HG02840 (cell line): ENCODE measurements around the gene ZNF184.
A peak's percentile ranks its signal among the peaks of the same experiment; 100 is the strongest.

Experiments used
- ATAC-seq: cut with Tn5 transposase; IDR thresholded peaks from one replicate; pipeline ENCODE4 v1.9.1; 2021; ENCODE audit warnings: mild to moderate bottlenecking, moderate library complexity, moderate number of reproducible peaks; ENCODE audit not compliant: unreplicated experiment, low FRiP score

The ZNF184 gene

GRCh38 chr6:27479319-27480182 lies 6.6 kb upstream of the ZNF184 start:
- peak; percentile 57 for ATAC-seq

- ATAC-seq = peak; percentile 52
Observed at GRCh38 chr6:27478706-27479318, 5.9 kb upstream of the ZNF184 start.

DNA sequence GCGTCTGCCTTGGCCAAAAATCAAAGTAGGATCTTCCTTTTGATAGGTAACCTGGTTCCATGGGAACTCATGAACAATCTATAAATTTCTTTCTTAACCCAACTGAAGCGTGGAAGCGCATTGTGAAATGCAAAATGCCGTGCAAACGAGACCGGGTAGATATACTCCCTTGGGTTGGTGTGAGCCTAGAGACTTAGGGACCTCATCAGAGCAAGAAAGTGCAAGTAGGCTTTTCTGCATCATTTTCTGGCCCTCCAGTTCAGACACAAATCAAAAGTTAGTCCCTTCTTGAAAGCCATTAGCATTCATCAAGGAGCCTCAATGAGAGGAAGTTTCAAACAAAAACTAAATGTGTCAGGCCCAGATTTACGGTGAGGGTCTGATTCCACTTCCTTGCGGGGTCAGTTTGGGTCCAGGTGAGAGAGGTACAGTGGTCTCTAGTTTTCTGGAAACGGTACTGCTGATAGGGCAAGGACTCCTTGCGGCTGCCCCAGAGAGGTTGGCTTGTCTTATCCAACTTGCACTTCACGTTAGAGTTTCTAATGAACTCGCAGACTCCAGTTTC lies 5.3 kb upstream of the ZNF184 start:
- ATAC-seq = peak; percentile 14

DNA sequence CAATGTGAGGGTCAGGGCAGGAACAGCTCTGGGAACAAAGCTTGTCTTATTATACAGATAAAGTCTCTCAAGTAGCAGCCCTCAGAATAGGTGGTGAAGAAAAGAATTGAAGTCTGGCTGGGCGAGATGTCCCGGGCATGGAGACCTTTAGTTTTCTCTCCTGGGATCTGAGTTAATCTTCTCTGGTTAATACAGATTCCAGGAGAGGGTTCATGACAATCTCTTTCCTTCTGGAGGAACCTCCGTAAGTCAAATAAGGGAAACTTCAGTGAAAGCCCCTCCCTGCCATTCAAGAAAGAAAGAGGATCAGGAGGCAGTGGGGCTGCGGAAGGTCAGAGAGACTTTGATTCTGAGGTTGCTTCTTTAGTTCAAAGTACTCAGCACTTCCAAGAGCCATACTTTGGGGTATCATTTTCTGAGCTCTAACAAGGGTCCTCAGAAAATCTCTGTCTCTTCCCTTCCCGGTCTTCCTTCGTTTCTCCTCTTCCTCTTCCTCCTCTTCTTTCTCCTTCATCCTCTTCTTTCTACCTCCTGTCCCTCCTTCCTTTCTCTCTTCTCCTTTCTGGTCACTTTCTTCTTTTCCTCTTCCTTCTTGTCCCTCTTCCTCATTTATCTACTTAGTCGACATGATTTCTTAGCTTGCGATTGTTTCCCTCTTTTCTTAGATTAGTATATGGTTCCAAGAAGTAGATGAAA lies 4.6 kb upstream of the ZNF184 start:
- no peak for ATAC-seq

DNA sequence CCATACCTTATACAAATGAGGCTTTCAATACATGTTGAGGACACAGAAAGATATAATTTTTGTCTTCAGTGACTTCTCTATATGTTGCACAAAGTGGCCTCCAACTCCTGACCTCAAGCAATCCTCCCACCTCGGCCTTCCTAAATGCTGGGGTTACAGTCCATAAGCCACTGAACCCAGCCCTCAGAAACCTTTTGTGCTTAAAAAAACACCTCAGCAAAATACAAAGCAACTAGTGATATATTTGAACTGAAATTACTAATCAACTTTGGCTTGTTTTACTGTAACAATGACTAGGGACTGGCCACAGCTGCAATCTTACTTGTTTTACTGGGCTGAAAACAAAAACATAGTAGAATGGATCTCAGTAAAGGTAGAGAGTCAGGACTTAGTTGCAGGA lies 3.2 kb upstream of the ZNF184 start:
- ATAC-seq = no peak

- no peak for ATAC-seq
Observed at GRCh38 chr6:27474672-27475071, 1.8 kb upstream of the ZNF184 start.

DNA sequence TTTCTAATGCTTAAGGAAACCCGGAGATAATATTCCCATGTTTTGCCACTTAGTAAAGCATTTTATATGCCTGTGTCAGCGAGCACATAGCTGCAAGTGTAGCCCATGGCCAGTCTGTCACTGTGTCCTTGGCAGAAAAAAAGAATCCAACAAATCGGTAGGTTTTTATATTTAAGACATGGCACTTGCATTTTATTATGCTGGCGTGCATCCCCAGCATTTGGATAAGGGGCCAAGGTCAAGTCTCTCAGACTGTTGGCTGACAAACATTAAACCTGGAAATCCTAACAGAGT lies 1.2 kb upstream of the ZNF184 start:
- no peak for ATAC-seq

- peak; percentile 31 for ATAC-seq
Observed at GRCh38 chr6:27472182-27472616, 706 bp downstream of the ZNF184 start.

GRCh38 chr6:27471365-27472115 lies 1.4 kb downstream of the ZNF184 start:
- ATAC-seq = no peak

GRCh38 chr6:27470023-27470422 lies 2.9 kb downstream of the ZNF184 start:
- no peak for ATAC-seq

GRCh38 chr6:27468334-27468733 lies 4.6 kb downstream of the ZNF184 start:
- ATAC-seq = no peak

GRCh38 chr6:27452496-27452897 lies 20.4 kb downstream of the ZNF184 start:
- ATAC-seq = no peak

DNA sequence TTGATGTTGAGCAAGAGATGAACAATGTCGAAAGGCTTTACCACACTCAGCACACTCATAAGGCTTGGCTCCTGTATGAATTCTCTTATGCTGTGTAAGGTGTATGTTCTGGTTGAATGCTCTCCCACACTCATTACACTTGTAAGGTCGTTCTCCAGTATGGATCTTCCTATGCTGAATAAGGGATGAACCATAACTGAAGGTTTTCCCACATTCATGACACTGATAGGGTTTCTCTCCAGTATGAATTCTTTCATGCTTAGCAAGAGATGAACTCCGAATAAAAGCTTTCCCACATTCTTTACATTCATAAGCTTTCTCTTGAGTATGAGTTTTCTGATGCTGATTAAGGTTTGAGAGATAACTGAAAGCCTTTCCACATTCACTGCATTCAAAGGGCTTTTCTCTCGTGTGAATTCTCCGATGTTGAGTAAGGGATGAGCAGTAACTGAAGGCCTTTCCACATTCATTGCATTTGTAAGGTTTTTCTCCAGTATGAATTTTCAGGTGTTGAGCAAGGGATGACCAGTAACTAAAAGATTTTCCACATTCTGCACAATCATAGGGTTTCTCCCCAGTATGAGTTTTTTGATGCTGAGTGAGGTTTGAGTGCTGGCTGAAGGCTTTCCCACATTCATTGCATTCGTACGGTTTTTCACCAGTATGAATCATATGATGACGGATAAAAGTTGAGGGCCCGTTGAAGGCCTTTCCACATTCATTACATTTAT lies 21.1 kb downstream of the ZNF184 start:
- ATAC-seq = no peak

DNA sequence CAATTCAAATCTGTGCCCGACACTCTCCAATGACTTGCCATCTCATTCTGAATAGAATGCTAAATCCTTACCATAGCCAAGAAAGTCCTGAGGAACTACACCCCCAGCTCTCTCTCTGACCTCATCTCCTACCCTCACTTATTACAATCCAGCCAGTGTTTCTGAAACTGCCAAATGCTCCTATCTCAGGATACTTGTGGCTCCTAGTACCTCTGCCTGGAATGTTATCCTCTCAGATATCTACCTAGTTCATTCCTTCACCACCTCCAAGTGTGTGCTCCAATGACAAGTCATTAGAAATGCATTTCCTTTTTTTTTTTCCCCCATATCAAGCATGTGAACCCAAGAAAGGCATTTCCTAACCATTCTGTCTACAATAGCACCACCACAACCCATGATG lies 24.4 kb downstream of the ZNF184 start:
- no peak for ATAC-seq

DNA sequence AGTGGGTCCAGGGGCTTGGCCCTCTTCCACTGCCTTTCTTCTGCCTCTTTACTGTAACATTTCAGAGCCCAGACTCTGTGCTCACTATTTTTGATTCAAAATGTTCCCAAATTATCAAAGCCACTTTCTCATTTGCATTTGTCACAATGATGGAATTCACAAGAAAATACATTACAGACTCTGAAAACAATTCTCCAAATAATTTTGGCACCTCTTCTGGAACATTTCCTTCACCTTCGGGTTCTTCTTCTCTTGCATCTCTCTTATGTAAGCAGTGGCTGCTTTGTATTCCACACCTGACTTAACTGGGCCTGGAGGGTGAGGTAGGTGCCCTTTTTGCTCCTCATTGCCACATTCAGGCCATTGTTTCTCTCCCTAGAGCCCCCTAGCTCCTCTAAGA lies 30.0 kb downstream of the ZNF184 start:
- no peak for ATAC-seq

DNA sequence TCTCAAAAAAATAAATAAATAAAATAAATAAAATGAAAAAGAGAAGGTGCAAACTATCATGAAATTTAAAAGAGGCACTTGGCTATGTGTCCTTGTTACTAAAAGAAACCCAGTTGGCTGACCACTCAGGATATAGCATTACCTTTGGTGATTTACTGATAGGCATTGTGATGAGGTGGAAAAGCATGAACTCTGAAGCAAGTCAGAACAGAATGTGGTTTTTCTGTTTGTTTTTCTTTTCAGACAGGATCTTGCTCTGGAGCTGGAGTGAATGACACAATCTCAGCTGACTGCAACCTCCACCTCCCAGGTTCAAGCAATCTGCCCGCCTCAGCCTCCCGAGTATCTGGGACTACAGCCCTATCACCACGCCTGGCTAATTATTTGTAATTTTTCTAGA lies 31.9 kb downstream of the ZNF184 start:
- ATAC-seq = no peak

DNA sequence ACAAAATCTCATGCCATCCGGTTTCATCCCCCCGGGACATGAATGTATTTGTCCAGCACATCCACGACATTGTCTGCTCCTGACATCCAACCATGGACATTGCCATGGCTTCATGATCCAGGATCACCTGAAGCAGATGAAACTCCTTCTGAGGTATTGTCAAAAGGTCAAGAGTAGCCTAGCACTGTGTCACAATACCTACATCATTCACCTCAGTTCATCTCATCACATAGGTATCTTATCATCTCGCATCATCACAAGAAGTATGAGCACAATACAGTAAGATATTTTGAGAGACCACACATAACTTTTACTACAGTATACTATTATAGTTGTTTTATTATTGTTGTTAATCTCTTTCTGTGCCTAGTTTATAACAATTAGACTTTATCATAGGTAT lies 33.5 kb downstream of the ZNF184 start:
- ATAC-seq = no peak

DNA sequence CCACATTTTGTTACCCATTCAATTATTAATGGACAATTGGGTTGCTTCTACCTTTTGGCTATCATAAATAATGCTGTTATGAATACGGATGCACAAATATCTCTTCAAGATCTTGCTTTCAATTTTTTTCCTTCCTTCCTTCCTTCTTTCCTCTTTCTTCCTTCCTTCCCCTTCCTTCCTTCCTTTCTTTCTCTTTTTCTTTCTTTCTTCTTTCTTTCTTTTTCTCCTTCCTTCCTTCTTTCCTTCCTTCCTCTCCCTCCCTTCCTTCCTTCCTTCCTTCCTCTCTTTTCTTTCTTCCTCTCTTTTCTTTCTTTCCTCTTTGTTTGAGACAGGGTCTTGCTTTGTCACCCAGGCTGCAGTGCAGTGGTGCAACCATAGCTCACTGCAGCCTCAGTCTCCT lies 39.2 kb downstream of the ZNF184 start:
- no peak for ATAC-seq

- ATAC-seq = no peak
Observed at GRCh38 chr6:27428966-27429365, 43.9 kb downstream of the ZNF184 start.

DNA sequence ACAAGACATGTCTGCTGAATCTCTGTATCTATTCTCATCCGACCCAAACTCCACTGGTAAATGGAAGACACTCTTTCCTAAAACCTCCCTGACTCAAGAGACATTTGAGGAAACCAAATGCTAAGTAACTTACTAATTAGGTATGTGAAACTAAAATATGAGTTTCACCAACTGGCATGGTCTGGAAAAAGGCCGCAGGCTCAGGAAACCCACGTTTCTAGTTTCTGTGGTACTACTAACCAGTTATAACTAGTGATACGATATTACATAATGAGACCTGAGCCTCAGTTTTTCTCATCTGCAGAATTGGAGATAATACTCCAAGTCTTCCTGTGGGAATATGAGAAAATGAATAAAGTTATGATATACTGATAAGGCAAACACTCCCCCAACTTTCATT lies 44.4 kb downstream of the ZNF184 start:
- no peak for ATAC-seq
